Body of pancreas (tissue), 4 donors: Measurements from ENCODE around the gene LAMA2. TPM values are rescaled to one million over a fixed set of nuclear protein-coding genes. Genes with fewer than 3 reads are reported as not detected.

Source experiments
- ATAC-seq: fragments of 150-250 bp; one replicate; pipeline ENCODE4 v1.9.1; 2016
- DNase-seq, 4 donors: peaks; one replicate each; pipeline ENCODE4 v3.0.0-alpha.2; 2019
- H3K27ac ChIP-seq, 4 donors: fragments of 200-600 bp; sonication (generic); 1 replicate in 3 of 4; 2 replicates in 1 of 4; pipeline versions ENCODE4 v1.5.1 to v1.6.1; 2016 to 2019; ENCODE audit warnings: mild to moderate bottlenecking in 1 of 4, mixed read lengths in 1 of 4, moderate library complexity in 1 of 4
- H3K27me3 ChIP-seq, 2 donors: fragments of 200-600 bp; sonication (generic); one replicate each; pipeline ENCODE4 v1.6.0; 2016; ENCODE audit warnings: mild to moderate bottlenecking in 1 of 2
- H3K36me3 ChIP-seq, 2 donors: fragments of 200-600 bp; sonication (generic); replicated peaks in 1 of 2; 2 replicates each; pipeline ENCODE4 v1.5.1; 2016; ENCODE audit warnings: low read depth in 2 of 2; ENCODE audit not compliant: insufficient read depth in 1 of 2
- H3K4me1 ChIP-seq: fragments of 200-600 bp; sonication (generic); one replicate; pipeline ENCODE4 v1.6.0; 2016
- H3K4me3 ChIP-seq, 2 donors: fragments of 200-600 bp; sonication (generic); 1 replicate in 1 of 2; 2 replicates in 1 of 2; pipeline ENCODE4 v1.5.1; 2016 to 2019
- H3K9me3 ChIP-seq, 3 donors: fragments of 200-600 bp; sonication (generic); 1 replicate in 2 of 3; 2 replicates in 1 of 3; pipeline ENCODE4 v1.5.1; 2016
- POLR2A ChIP-seq, 3 donors: fragments of 450-650 bp; IDR thresholded peaks; one replicate each; pipeline ENCODE4 v1.6.1; 2016; ENCODE audit warnings: antibody characterized with exemption in 3 of 3, mild to moderate bottlenecking in 2 of 3
- WGBS, 2 donors: methylation state at CpG; one replicate each; pipeline ENCODE4 v1.1.5; 2017; 5-methylcytosine and 5-hydroxymethylcytosine counted together
- intact Hi-C: fragments of 100-400 bp; cut with DNase I; formaldehyde crosslinking; loops from one replicate; pipeline ENCODE4 v1.15.1; 2023
- total RNA-seq, 2 donors: library from RNA; depleted of rRNA; stranded (reverse); fragments of >200 nt; gene quantifications; one replicate each; pipeline ENCODE4 v1.1.0, GENCODE V29; 2016
- TF ChIP-seq, protein P1 (sequence below), 7 experiments: fragments of 450-650 bp in 4 of 7; fragments of 200-600 bp in 3 of 7; sonication (generic) in 3 of 7; IDR thresholded peaks; one replicate each; pipeline ENCODE4 v1.5.1; 2016 to 2019; ENCODE audit warnings: antibody characterized with exemption in 7 of 7

LAMA2 gene
- total RNA-seq, 2 donors from 2014 or later: 43.3 to 54.7 TPM

DNA sequence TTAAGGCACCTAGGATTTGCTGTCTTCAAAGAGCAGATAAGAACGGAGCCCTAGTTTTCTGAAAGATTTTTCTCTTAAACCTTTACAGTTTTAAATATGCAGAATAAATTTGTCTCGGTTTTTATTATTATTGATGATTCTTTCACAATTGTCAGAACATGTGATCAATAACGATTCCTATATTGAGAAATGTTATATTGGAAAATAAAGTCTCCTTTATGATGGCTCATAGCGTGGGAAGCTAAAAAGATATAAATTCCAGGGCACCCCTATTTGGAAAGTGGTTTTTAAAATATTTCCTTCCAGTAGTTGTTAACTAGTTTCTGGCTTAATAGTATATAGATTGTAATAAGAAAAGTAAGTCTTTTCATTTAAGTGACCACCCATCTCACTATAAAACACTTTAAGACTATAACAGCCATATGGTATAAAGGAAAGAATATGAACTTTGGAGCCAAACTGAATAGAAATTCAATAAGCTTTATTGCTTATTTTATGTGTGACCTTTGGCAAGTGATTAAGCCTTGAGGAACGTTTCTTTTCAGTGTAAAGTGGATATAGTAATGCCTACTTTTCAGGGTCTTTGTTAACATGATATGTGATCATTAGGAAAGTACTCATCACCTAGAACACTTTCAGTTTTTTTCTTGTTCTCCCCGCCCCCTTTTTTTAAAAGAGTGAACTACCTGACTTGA, 369.6 kb downstream of the LAMA2 start:
- intact Hi-C loops: no loop called here
- 16 to 25% methylated on average over 6 of the region's 6 CpGs for WGBS, 2 donors

DNA sequence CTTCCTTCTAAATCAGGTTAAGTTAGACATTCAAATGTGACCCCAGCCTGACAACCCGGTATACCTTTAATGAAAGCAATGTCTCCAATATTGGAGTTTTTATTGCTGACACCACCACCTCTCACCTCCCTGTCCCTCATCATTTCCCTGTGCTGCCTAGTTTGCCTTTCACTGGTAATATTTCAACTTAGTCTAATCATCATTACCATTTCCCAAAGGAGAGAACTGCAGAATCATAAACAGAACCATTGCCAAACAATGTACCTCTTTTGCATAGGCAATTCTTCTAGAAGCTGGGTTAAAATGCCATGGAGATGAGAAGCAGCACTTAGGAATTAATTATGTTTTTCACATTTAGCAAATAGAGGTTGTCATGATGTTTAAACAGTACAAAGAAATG, 370.3 kb downstream of the LAMA2 start:
- Histone ChIP-seq H3K4me3 (no peak overlapping the region), H3K36me3 (no peaks in the 10 kb centered on the region), H3K27ac (no peak overlapping the region), H3K27me3 (no peaks in the 10 kb centered on the region), H3K4me1 (peaks cover 4% of the 10 kb centered on the region), H3K9me3 (no peaks in the 10 kb centered on the region)
- no peak for TF ChIP-seq POLR2A (IDR thresholded peaks at IDR 0.05)
- TF ChIP-seq, protein P1, sequence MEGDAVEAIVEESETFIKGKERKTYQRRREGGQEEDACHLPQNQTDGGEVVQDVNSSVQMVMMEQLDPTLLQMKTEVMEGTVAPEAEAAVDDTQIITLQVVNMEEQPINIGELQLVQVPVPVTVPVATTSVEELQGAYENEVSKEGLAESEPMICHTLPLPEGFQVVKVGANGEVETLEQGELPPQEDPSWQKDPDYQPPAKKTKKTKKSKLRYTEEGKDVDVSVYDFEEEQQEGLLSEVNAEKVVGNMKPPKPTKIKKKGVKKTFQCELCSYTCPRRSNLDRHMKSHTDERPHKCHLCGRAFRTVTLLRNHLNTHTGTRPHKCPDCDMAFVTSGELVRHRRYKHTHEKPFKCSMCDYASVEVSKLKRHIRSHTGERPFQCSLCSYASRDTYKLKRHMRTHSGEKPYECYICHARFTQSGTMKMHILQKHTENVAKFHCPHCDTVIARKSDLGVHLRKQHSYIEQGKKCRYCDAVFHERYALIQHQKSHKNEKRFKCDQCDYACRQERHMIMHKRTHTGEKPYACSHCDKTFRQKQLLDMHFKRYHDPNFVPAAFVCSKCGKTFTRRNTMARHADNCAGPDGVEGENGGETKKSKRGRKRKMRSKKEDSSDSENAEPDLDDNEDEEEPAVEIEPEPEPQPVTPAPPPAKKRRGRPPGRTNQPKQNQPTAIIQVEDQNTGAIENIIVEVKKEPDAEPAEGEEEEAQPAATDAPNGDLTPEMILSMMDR (IDR thresholded peaks at IDR 0.05): no peak
- no peak for ATAC-seq
- 48 to 61% methylated on average over 1 of the region's 1 CpG for WGBS, 2 donors
- DNase-seq: no peak
- intact Hi-C loops: no loop called here

More for the DNA sequence above, 369.6 kb downstream of the LAMA2 start:
- TF ChIP-seq, protein P1 (IDR thresholded peaks at IDR 0.05): peak in 1 of 7 experiments; percentile 28
- TF ChIP-seq POLR2A (IDR thresholded peaks at IDR 0.05): no peak
- H3K27ac ChIP-seq: no peak overlapping the region
- no peaks in the 10 kb centered on the region for H3K27me3 ChIP-seq
- peaks cover 4% of the 10 kb centered on the region for H3K4me1 ChIP-seq
- H3K4me3 ChIP-seq: no peak overlapping the region
- no peaks in the 10 kb centered on the region for H3K36me3 ChIP-seq
- ATAC-seq (no peak), DNase-seq (no peak)
- H3K9me3 ChIP-seq: no peaks in the 10 kb centered on the region

DNA sequence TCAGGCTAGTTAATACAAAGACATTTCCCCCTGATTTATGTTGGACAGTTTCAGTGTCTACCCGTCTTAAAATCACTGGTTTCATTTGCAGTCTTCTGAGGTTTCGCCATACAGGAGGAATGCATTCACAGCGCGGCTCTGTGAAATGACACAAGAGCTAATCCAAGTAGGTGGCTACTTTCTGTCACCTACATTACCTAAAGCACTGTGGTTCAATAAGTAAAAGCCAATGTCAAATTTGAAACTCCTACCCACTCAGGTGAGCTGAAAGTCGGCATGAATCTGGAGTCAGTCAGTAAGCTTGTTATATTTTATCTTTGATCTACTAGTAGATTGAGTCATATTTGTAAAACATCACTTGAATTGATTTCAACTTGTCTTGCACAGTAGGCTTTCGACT, 370.8 kb downstream of the LAMA2 start:
- Histone ChIP-seq H3K36me3 (no peaks in the 10 kb centered on the region), H3K27me3 (no peaks in the 10 kb centered on the region), H3K4me3 (no peak overlapping the region), H3K4me1 (peaks cover 4% of the 10 kb centered on the region), H3K27ac (no peak overlapping the region), H3K9me3 (no peaks in the 10 kb centered on the region)
- intact Hi-C loops: no loop called here
- ATAC-seq: no peak
- TF ChIP-seq, protein P1 (IDR thresholded peaks at IDR 0.05): no peak
- no peak for TF ChIP-seq POLR2A (IDR thresholded peaks at IDR 0.05)
- WGBS, 2 donors: 47 to 59% methylated on average over 6 of the region's 6 CpGs
- no peak for DNase-seq

DNA sequence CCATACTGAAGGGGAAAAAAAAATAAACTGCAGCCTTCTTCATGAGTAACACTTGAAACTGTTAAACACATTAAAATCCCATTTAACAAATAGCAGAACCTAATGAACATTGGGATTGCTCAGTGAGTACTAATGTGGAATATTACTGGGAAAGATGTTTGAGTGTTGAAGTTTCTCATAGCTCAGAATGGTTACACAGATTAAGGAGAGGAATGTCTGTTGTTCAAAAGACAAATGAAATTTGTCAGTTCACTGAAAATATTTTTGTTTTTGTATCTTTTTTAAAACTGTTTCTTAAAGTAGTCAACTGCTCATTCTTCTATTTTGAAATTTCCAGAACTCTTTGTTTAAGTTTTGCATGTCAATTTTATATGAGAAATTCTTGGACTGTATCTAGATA, 374.3 kb downstream of the LAMA2 start:
- DNase-seq (no peak), ATAC-seq (no peak)
- Histone ChIP-seq H3K4me3 (no peak overlapping the region), H3K9me3 (no peaks in the 10 kb centered on the region), H3K27me3 (no peaks in the 10 kb centered on the region), H3K27ac (no peak overlapping the region), H3K4me1 (peaks cover 2% of the 10 kb centered on the region), H3K36me3 (no peaks in the 10 kb centered on the region)
- TF ChIP-seq, protein P1 (IDR thresholded peaks at IDR 0.05): no peak
- no peak for TF ChIP-seq POLR2A (IDR thresholded peaks at IDR 0.05)
- intact Hi-C loops: no loop called here

DNA sequence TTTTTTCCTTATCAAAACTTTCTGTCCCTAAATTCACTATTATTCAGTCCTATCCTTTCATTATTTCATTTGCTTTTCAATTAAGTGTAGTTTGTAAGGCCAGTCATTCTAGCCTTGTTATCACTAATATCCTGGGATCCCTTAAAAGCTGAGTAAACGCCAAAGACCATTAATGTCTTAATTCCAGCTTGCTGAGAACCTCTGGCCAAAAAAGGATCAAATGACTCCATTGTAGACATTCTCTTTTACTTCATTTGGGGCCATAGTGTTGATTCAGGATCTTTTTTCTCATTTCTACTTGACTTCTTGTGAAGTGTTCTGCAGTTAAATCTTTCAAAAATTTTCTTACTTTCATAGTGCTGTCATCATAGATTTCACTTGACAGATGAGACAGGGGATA, 379.7 kb downstream of the LAMA2 start:
- no peak overlapping the region for H3K4me3 ChIP-seq
- TF ChIP-seq, protein P1 (IDR thresholded peaks at IDR 0.05): no peak
- TF ChIP-seq POLR2A (IDR thresholded peaks at IDR 0.05): no peak
- DNase-seq (no peak), ATAC-seq (no peak)
- no peak overlapping the region for H3K27ac ChIP-seq
- H3K27me3 ChIP-seq: no peaks in the 10 kb centered on the region
- no peaks in the 10 kb centered on the region for H3K9me3 ChIP-seq
- WGBS, 2 donors: 6 to 15% methylated on average over 1 of the region's 1 CpG
- intact Hi-C loops: no loop called here
- H3K36me3 ChIP-seq: no peaks in the 10 kb centered on the region
- H3K4me1 ChIP-seq: no peaks in the 10 kb centered on the region
